GM23338 (cell line): Measurements from ENCODE around the gene DENND6A. TPM values are rescaled to one million over a fixed set of nuclear protein-coding genes. Genes with fewer than 3 reads are reported as not detected.

Source experiments
- ATAC-seq: fragments of 200-7000 bp; cut with Tn5 transposase; 3 replicates; pipeline ENCODE4 v1.9.1; 2020
- DNase-seq: peaks from one replicate; pipeline ENCODE4 v3.0.0-alpha.2; 2015; ENCODE audit warnings: low spot score
- H2AFZ ChIP-seq: fragments of 200-600 bp; sonication (generic); 2 replicates; pipeline ENCODE4 v1.8.0; 2016; ENCODE audit warnings: antibody characterized with exemption, mild to moderate bottlenecking, moderate library complexity
- H3F3A ChIP-seq: fragments of 200-600 bp; sonication (generic); replicated peaks from 2 replicates; pipeline ENCODE4 v1.8.0; 2017; ENCODE audit warnings: antibody characterized with exemption, mixed run types, low read depth
- H3K27ac ChIP-seq: fragments of 200-600 bp; sonication (generic); 2 replicates; pipeline ENCODE4 v1.6.1; 2016; ENCODE audit warnings: low read depth
- H3K27me3 ChIP-seq: fragments of 200-600 bp; sonication (generic); 2 replicates; pipeline ENCODE4 v1.8.0; 2016; ENCODE audit warnings: mild to moderate bottlenecking, mixed run types, moderate library complexity; ENCODE audit not compliant: insufficient read depth
- H3K36me3 ChIP-seq: fragments of 200-600 bp; sonication (generic); 2 replicates; pipeline ENCODE4 v1.8.0; 2016; ENCODE audit warnings: mild to moderate bottlenecking; ENCODE audit not compliant: insufficient read depth
- H3K4me1 ChIP-seq: fragments of 200-600 bp; sonication (generic); 2 replicates; pipeline ENCODE4 v1.8.0; 2016; ENCODE audit warnings: mild to moderate bottlenecking, moderate library complexity; ENCODE audit not compliant: insufficient read depth
- H3K4me2 ChIP-seq: fragments of 200-600 bp; sonication (generic); 2 replicates; pipeline ENCODE4 v1.7.1; 2017; ENCODE audit warnings: mixed run types
- H3K4me3 ChIP-seq: fragments of 200-600 bp; sonication (generic); 2 replicates; pipeline ENCODE4 v1.6.1; 2016; ENCODE audit warnings: mixed run types
- H3K79me2 ChIP-seq: fragments of 200-600 bp; sonication (generic); replicated peaks from 2 replicates; pipeline ENCODE4 v1.8.0; 2017; ENCODE audit warnings: mild to moderate bottlenecking; ENCODE audit not compliant: insufficient read depth
- H3K9me2 ChIP-seq: fragments of 200-600 bp; sonication (generic); 2 replicates; pipeline ENCODE4 v1.8.0; 2017; ENCODE audit not compliant: insufficient read depth
- H4K20me1 ChIP-seq: fragments of 200-600 bp; sonication (generic); replicated peaks from 2 replicates; pipeline ENCODE4 v1.8.0; 2017; ENCODE audit warnings: mild to moderate bottlenecking; ENCODE audit not compliant: insufficient read depth
- H3K27ac Mint-ChIP-seq: 2 replicates; pipeline ENCODE4 v1.8.0; 2020; ENCODE audit warnings: inconsistent platforms, mild to moderate bottlenecking, moderate library complexity, mixed read lengths
- H3K27me3 Mint-ChIP-seq: 3 replicates; pipeline ENCODE4 v1.8.0; 2022; ENCODE audit warnings: low read depth, mild to moderate bottlenecking, moderate library complexity, mixed read lengths, inconsistent platforms; ENCODE audit not compliant: insufficient read depth, poor library complexity
- H3K36me3 Mint-ChIP-seq: 3 replicates; pipeline ENCODE4 v1.8.0; 2021; ENCODE audit warnings: low read depth, mild to moderate bottlenecking, inconsistent platforms, moderate library complexity, mixed read lengths
- H3K4me1 Mint-ChIP-seq: 3 replicates; pipeline ENCODE4 v1.8.0; 2020; ENCODE audit warnings: mild to moderate bottlenecking, inconsistent platforms, mixed read lengths
- H3K4me3 Mint-ChIP-seq: 3 replicates; pipeline ENCODE4 v1.8.0; 2021; ENCODE audit warnings: moderate library complexity, mild to moderate bottlenecking, inconsistent platforms, mixed read lengths
- H3K9me3 Mint-ChIP-seq: 3 replicates; pipeline ENCODE4 v1.8.0; 2020; ENCODE audit warnings: moderate library complexity, mild to moderate bottlenecking, inconsistent platforms, mixed read lengths
- CTCF ChIP-seq, 2 experiments: fragments of 200-600 bp in 1 of 2; sonication (generic) in 1 of 2; conservative IDR thresholded peaks; 2 replicates each; pipeline versions ENCODE4 v1.5.1 to v1.6.1; 2016 to 2017; ENCODE audit warnings: antibody characterized with exemption in 2 of 2, low read depth in 2 of 2, mild to moderate bottlenecking in 2 of 2, moderate library complexity in 1 of 2
- ETS1 ChIP-seq: IDR thresholded peaks from 2 replicates; pipeline ENCODE4 v1.6.1; 2016; ENCODE audit warnings: antibody characterized with exemption
- NANOG ChIP-seq: IDR thresholded peaks from 2 replicates; pipeline ENCODE4 v1.6.1; 2016; ENCODE audit warnings: antibody characterized with exemption, borderline replicate concordance
- POLR2AphosphoS5 ChIP-seq: IDR thresholded peaks from 2 replicates; pipeline ENCODE4 v1.6.1; 2016; ENCODE audit warnings: antibody characterized with exemption, low read depth
- ZNF114 ChIP-seq: fragments of 250-450 bp; sonication (Bioruptor Pico); IDR thresholded peaks from 2 replicates; pipeline ENCODE4 v1.5.0; 2020; ENCODE audit warnings: mild to moderate bottlenecking, moderate library complexity
- polyA plus RNA-seq: library from polyadenylated mRNA; unstranded; fragments of >200 nt; fragmentation: Nextera tagmentation; extraction: Ambion mirVana; gene quantifications from 2 replicates; pipeline ENCODE4 v1.2.1, GENCODE V29; 2016
- total RNA-seq: library from RNA; depleted of rRNA; stranded (reverse); fragments of >200 nt; shearing (Covaris generic); gene quantifications from 2 replicates; pipeline ENCODE4 v1.2.3, GENCODE V29; 2014
- TF ChIP-seq, protein P1 (sequence below): IDR thresholded peaks from one replicate; pipeline ENCODE4 v1.6.1; 2018; ENCODE audit warnings: antibody characterized with exemption; ENCODE audit not compliant: unreplicated experiment
- TF ChIP-seq, protein P2 (sequence below): fragments of 250-450 bp; sonication (Bioruptor Pico); IDR thresholded peaks from 2 replicates; pipeline ENCODE4 v1.5.0; 2020; ENCODE audit warnings: mild to moderate bottlenecking, moderate library complexity

Gene DENND6A
- total and polyA plus RNA-seq, 2 experiments from 2014 or later: 7.5 to 17.5 TPM

- no peak for TF ChIP-seq ETS1
- TF ChIP-seq POLR2AphosphoS5: no peak
- TF ChIP-seq, protein P1, sequence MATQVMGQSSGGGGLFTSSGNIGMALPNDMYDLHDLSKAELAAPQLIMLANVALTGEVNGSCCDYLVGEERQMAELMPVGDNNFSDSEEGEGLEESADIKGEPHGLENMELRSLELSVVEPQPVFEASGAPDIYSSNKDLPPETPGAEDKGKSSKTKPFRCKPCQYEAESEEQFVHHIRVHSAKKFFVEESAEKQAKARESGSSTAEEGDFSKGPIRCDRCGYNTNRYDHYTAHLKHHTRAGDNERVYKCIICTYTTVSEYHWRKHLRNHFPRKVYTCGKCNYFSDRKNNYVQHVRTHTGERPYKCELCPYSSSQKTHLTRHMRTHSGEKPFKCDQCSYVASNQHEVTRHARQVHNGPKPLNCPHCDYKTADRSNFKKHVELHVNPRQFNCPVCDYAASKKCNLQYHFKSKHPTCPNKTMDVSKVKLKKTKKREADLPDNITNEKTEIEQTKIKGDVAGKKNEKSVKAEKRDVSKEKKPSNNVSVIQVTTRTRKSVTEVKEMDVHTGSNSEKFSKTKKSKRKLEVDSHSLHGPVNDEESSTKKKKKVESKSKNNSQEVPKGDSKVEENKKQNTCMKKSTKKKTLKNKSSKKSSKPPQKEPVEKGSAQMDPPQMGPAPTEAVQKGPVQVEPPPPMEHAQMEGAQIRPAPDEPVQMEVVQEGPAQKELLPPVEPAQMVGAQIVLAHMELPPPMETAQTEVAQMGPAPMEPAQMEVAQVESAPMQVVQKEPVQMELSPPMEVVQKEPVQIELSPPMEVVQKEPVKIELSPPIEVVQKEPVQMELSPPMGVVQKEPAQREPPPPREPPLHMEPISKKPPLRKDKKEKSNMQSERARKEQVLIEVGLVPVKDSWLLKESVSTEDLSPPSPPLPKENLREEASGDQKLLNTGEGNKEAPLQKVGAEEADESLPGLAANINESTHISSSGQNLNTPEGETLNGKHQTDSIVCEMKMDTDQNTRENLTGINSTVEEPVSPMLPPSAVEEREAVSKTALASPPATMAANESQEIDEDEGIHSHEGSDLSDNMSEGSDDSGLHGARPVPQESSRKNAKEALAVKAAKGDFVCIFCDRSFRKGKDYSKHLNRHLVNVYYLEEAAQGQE: no peak
- no peak for TF ChIP-seq ZNF114 (CRISPR knock-in tag)
Observed at GRCh38 chr3:57696801-57697321, 4.0 kb upstream of the DENND6A start (continued).

GRCh38 chr3:57694146-57694545 is 1.3 kb upstream of the DENND6A start:
- Histone ChIP-seq H3K27me3 (no peaks in the 10 kb centered on the region), H4K20me1 (no peaks in the 10 kb centered on the region; the same call in 1 of the 2 replicates), H3K36me3 (no peaks in the 10 kb centered on the region), H2AFZ (peak overlapping the region; percentile 77; the same call in 1 of the 2 replicates), H3K27ac (no peak overlapping the region), H3K79me2 (peaks cover 24% of the 10 kb centered on the region), H3K9me2 (no peaks in the 10 kb centered on the region), H3K4me1 (peaks cover 13% of the 10 kb centered on the region), H3K4me2 (no peak overlapping the region), H3F3A (no peaks in the 10 kb centered on the region), H3K4me3 (no peak overlapping the region)
- Mint-ChIP-seq H3K27ac (no peak overlapping the region), H3K27me3 (peaks cover 14% of the 10 kb centered on the region), H3K4me1 (peaks cover 9% of the 10 kb centered on the region; the same call in 2 of the 3 replicates), H3K4me3 (no peak overlapping the region; the same call in 2 of the 3 replicates), H3K36me3 (no peaks in the 10 kb centered on the region), H3K9me3 (no peaks in the 10 kb centered on the region)
- DNase-seq (no peak), ATAC-seq (no peak)
- no peak for TF ChIP-seq NANOG
- TF ChIP-seq, protein P2, sequence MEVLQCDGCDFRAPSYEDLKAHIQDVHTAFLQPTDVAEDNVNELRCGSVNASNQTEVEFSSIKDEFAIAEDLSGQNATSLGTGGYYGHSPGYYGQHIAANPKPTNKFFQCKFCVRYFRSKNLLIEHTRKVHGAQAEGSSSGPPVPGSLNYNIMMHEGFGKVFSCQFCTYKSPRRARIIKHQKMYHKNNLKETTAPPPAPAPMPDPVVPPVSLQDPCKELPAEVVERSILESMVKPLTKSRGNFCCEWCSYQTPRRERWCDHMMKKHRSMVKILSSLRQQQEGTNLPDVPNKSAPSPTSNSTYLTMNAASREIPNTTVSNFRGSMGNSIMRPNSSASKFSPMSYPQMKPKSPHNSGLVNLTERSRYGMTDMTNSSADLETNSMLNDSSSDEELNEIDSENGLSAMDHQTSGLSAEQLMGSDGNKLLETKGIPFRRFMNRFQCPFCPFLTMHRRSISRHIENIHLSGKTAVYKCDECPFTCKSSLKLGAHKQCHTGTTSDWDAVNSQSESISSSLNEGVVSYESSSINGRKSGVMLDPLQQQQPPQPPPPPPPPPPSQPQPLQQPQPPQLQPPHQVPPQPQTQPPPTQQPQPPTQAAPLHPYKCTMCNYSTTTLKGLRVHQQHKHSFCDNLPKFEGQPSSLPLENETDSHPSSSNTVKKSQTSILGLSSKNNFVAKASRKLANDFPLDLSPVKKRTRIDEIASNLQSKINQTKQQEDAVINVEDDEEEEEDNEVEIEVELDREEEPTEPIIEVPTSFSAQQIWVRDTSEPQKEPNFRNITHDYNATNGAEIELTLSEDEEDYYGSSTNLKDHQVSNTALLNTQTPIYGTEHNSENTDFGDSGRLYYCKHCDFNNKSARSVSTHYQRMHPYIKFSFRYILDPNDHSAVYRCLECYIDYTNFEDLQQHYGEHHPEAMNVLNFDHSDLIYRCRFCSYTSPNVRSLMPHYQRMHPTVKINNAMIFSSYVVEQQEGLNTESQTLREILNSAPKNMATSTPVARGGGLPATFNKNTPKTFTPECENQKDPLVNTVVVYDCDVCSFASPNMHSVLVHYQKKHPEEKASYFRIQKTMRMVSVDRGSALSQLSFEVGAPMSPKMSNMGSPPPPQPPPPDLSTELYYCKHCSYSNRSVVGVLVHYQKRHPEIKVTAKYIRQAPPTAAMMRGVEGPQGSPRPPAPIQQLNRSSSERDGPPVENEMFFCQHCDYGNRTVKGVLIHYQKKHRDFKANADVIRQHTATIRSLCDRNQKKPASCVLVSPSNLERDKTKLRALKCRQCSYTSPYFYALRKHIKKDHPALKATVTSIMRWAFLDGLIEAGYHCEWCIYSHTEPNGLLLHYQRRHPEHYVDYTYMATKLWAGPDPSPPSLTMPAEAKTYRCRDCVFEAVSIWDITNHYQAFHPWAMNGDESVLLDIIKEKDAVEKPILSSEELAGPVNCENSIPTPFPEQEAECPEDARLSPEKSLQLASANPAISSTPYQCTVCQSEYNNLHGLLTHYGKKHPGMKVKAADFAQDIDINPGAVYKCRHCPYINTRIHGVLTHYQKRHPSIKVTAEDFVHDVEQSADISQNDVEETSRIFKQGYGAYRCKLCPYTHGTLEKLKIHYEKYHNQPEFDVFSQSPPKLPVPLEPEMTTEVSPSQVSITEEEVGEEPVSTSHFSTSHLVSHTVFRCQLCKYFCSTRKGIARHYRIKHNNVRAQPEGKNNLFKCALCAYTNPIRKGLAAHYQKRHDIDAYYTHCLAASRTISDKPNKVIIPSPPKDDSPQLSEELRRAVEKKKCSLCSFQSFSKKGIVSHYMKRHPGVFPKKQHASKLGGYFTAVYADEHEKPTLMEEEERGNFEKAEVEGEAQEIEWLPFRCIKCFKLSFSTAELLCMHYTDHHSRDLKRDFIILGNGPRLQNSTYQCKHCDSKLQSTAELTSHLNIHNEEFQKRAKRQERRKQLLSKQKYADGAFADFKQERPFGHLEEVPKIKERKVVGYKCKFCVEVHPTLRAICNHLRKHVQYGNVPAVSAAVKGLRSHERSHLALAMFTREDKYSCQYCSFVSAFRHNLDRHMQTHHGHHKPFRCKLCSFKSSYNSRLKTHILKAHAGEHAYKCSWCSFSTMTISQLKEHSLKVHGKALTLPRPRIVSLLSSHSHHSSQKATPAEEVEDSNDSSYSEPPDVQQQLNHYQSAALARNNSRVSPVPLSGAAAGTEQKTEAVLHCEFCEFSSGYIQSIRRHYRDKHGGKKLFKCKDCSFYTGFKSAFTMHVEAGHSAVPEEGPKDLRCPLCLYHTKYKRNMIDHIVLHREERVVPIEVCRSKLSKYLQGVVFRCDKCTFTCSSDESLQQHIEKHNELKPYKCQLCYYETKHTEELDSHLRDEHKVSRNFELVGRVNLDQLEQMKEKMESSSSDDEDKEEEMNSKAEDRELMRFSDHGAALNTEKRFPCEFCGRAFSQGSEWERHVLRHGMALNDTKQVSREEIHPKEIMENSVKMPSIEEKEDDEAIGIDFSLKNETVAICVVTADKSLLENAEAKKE (CRISPR knock-in tag): no peak
- TF ChIP-seq POLR2AphosphoS5: no peak
- TF ChIP-seq, protein P1: no peak
- no peak for TF ChIP-seq ZNF114 (CRISPR knock-in tag)
- TF ChIP-seq CTCF (conservative IDR thresholded peaks at IDR 0.05; ENCODE audit: low read depth in 2 of 2): no peak
